ENCODE measurements around the gene HOXA1.

The HOXA1 gene

DNA sequence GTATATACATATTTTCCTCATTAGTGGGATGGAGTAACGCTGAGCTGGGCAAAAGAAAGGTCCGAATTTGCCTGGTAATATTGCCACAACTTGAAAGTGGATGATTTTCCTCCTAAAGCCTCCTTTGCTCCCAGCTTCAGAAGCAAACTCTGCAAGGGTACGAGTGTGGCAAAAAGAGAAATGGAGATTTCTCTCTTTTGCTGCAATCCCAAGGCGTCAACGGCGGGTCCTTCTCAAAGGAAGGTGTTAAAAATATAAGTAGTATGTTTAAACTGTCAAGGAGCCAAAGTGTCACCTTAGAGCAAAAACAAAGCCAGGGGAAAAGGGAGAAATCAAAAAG lies 19.1 kb upstream of the HOXA1 start:
- H3K4me3 ChIP-seq (ENCODE audit: low read depth, low read length): no peak overlapping the region
- no peak for DNase-seq (ENCODE audit: low read depth)
- TF ChIP-seq, protein P1, sequence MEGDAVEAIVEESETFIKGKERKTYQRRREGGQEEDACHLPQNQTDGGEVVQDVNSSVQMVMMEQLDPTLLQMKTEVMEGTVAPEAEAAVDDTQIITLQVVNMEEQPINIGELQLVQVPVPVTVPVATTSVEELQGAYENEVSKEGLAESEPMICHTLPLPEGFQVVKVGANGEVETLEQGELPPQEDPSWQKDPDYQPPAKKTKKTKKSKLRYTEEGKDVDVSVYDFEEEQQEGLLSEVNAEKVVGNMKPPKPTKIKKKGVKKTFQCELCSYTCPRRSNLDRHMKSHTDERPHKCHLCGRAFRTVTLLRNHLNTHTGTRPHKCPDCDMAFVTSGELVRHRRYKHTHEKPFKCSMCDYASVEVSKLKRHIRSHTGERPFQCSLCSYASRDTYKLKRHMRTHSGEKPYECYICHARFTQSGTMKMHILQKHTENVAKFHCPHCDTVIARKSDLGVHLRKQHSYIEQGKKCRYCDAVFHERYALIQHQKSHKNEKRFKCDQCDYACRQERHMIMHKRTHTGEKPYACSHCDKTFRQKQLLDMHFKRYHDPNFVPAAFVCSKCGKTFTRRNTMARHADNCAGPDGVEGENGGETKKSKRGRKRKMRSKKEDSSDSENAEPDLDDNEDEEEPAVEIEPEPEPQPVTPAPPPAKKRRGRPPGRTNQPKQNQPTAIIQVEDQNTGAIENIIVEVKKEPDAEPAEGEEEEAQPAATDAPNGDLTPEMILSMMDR (conservative IDR thresholded peaks at IDR 0.05; ENCODE audit: low read depth, low read length): no peak

DNA sequence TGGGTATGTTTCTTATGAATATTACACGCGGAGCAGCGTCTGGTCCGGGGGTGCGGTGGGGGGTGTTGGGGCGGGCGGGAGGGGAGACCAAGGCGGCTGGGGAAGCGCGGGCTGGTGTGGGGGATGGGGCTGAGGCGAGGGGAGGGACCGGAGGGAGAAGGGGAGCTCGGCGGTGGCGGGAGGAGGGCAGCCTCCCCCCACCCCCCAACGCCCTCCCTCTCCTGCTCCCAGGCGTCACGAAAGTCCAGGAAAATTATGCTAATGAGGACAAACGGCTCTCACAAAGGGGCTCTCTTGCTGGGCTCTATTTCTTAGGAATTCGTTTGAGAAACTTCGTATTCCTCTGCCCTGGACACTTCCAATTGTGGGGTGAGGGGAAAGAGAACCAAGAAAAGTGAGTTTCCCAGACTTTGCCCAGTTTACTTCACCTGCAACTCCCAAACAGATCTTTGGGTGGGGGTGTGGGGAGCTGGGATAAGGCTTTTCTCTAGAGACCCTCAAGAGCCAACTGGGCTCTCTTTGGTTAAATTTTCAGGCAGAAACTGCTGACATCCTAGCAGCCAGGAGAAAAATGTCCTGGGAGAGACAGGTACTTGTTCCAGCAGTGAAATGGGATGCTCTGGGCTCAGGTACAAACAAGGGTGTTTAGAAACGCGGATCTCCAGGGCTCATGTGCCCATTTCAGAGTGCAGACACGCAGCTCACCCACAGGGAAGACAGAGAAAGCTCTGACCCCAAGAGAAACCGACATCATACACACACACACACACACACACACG lies 18.4 kb upstream of the HOXA1 start:
- no peak overlapping the region for H3K4me3 ChIP-seq (ENCODE audit: low read depth, low read length)
- TF ChIP-seq, protein P1 (conservative IDR thresholded peaks at IDR 0.05; ENCODE audit: low read depth, low read length): no peak
- DNase-seq (ENCODE audit: low read depth): no peak

DNA sequence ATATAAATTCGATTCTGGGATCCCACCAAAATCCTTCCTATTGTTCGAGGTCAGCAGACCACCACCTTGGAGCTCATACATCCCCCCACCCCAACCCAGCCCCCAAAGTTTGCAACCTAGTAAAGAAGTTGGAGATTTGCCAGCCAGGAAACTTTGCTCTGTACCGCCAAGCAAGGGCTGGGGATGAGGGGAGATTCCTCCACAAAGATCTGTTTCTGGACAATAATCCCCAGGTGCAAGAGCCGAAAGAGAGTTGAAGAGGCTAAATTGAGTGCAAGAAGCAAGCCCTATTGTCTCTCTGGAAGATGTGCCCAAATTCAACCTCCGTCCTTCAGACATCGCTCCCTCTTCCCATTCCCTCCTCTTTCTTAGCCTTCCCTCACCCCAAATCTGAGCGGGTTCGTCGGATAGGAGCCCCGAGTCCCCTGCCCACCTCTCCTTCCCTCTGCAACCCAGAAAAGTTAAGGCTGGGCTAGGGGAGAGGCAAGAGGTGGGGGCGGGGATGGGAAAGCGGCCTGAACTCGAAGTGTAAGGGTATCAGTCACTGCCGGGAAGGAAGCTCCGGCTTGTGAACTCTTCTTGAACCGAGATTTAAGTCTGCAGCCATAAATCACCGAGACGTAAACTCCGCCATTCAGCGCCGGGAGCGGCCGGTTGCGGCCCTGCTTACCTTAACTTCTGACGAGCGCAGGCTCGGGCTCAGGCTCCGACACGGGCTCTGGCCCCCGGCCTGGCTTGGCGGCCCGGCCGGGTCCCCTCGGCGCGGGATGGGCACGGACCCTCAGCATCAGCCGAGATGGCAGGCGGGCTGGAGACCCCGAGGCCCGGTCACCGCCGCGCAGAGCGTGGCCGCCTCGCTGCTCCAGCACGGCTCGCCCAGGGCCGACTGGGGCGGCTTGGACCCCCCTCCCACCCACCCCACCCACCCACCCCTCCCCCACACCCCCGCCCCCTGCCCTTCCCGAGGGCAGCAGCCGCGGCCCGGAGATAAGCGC lies 17.5 kb upstream of the HOXA1 start:
- no peak overlapping the region for H3K4me3 ChIP-seq (ENCODE audit: low read depth, low read length)
- TF ChIP-seq, protein P1 (conservative IDR thresholded peaks at IDR 0.05; ENCODE audit: low read depth, low read length): no peak
- DNase-seq (ENCODE audit: low read depth): no peak

GRCh38 chr7:27112361-27112760 lies 16.6 kb upstream of the HOXA1 start:
- DNase-seq (ENCODE audit: low read depth): no peak
- TF ChIP-seq, protein P1 (conservative IDR thresholded peaks at IDR 0.05; ENCODE audit: low read depth, low read length): no peak
- H3K4me3 ChIP-seq (ENCODE audit: low read depth, low read length): no peak overlapping the region

GRCh38 chr7:27111751-27112277 lies 16.0 kb upstream of the HOXA1 start:
- no peak overlapping the region for H3K4me3 ChIP-seq (ENCODE audit: low read depth, low read length)

DNA sequence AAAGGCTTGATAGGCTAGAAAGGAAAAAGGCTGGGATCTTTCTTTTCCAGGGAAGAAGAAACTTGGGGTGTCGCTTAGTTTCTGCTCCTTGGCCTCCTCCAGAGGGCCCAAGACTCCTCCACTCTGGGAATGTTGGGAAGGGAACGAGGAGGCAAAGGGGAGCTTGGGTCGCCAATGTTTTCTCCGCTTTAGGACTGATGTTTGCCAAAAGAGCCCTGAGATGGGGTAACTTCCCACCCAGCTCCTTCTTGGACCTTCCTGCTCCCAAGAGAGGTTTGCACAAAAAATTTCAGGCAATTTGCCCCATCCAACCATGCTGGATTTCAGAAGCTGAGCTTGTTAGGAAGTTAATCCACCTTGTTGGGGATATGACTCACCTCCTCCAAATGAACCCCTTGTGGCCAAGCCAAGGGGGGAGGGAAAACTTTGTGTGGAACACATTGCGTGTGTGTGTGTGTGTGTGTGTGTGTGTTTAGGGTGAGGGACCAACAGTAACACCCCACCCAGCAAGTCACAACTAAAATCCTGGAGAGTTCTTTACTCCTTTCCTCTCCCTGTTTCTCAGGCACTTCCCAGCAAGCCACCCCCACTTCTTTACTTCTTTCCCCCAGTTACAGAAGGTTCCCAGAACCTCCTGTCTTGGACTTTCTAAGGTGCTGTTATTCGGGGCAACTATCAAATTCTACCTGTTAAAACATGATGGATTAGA lies 15.4 kb upstream of the HOXA1 start:
- no peak overlapping the region for H3K4me3 ChIP-seq (ENCODE audit: low read depth, low read length)
- TF ChIP-seq, protein P1 (conservative IDR thresholded peaks at IDR 0.05; ENCODE audit: low read depth, low read length): no peak
- DNase-seq (ENCODE audit: low read depth): no peak

More at GRCh38 chr7:27111751-27112277, 16.0 kb upstream of the HOXA1 start:
- TF ChIP-seq, protein P1 (conservative IDR thresholded peaks at IDR 0.05; ENCODE audit: low read depth, low read length): no peak
- DNase-seq (ENCODE audit: low read depth): no peak

Measured in choroid plexus epithelial cell (primary cell).